ENCODE results near the gene LTO1. TPM values are rescaled to one million over a fixed set of nuclear protein-coding genes. Genes with fewer than 3 reads are reported as not detected.

The LTO1 gene
- total RNA-seq, 2 donors from 2014 or later: 30.5 to 33.2 TPM

Other genes starting within 250 kb of the LTO1 start
- not detected for gene LINC01488, start 193.7 kb downstream of the LTO1 start, total RNA-seq
- gene CCND1, start 34.2 kb downstream of the LTO1 start, total RNA-seq: 1 to 10 TPM; 1.5 to 1.8 TPM
- gene FGF19, start 28.7 kb upstream of the LTO1 start, total RNA-seq: under 1 TPM; 0.10 to 0.35 TPM
- not detected for gene FGF4, start 100.0 kb upstream of the LTO1 start, total RNA-seq
- gene FGF3, start 144.1 kb upstream of the LTO1 start, total RNA-seq: not detected